C4-2B (cell line): ENCODE data around the gene LARP4B.

Source experiments
- H3K27ac ChIP-seq: fragments of 450-650 bp; 2 replicates; pipeline ENCODE4 v1.5.1; 2017
- ZFX ChIP-seq: fragments of 450-650 bp; IDR thresholded peaks from 2 replicates; pipeline ENCODE4 v1.6.1; 2017
- TF ChIP-seq, protein P1 (sequence below): fragments of 450-650 bp; conservative IDR thresholded peaks from 2 replicates; pipeline ENCODE4 v1.5.1; 2017; ENCODE audit warnings: mild to moderate bottlenecking

The LARP4B gene

DNA sequence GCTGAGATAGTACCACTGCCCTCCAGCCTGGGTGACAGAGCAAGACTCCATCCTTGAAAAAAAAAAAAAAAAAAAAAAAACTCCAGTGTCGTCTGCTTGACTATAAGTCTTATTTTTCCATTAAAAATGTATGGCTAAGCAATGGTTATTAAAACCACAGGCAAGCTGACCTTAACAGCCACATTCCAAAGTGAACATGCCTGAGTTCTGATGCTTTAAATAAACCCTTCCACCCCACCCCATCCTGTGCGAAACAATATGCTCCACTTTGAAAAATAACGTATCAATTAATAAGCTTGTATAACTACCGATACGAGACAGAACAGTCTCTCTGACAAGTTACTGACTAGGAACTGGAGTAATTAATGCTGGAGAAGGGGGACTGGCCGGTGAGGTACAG is 63.7 kb downstream of the LARP4B start:
- no peak for TF ChIP-seq ZFX
- TF ChIP-seq, protein P1, sequence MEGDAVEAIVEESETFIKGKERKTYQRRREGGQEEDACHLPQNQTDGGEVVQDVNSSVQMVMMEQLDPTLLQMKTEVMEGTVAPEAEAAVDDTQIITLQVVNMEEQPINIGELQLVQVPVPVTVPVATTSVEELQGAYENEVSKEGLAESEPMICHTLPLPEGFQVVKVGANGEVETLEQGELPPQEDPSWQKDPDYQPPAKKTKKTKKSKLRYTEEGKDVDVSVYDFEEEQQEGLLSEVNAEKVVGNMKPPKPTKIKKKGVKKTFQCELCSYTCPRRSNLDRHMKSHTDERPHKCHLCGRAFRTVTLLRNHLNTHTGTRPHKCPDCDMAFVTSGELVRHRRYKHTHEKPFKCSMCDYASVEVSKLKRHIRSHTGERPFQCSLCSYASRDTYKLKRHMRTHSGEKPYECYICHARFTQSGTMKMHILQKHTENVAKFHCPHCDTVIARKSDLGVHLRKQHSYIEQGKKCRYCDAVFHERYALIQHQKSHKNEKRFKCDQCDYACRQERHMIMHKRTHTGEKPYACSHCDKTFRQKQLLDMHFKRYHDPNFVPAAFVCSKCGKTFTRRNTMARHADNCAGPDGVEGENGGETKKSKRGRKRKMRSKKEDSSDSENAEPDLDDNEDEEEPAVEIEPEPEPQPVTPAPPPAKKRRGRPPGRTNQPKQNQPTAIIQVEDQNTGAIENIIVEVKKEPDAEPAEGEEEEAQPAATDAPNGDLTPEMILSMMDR: no peak
- no peak overlapping the region for H3K27ac ChIP-seq

DNA sequence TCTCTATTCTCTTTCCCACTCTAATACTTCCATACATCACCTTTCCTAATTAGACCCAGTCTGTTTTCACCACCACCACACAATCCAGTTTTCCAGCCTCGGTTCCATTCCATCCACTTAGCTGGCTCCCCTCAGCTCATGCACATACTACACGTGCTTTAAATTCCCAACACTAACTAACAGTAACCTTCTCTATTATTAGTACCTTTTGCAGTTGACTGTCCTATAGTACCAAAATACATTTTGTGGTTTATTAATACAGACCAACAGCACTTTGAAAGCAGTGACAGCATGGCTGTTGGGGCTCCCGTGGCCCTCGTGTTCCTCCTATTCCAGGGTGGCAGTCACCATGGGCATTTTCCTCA is 64.9 kb downstream of the LARP4B start:
- no peak for TF ChIP-seq ZFX
- TF ChIP-seq, protein P1: no peak
- H3K27ac ChIP-seq: no peak overlapping the region

DNA sequence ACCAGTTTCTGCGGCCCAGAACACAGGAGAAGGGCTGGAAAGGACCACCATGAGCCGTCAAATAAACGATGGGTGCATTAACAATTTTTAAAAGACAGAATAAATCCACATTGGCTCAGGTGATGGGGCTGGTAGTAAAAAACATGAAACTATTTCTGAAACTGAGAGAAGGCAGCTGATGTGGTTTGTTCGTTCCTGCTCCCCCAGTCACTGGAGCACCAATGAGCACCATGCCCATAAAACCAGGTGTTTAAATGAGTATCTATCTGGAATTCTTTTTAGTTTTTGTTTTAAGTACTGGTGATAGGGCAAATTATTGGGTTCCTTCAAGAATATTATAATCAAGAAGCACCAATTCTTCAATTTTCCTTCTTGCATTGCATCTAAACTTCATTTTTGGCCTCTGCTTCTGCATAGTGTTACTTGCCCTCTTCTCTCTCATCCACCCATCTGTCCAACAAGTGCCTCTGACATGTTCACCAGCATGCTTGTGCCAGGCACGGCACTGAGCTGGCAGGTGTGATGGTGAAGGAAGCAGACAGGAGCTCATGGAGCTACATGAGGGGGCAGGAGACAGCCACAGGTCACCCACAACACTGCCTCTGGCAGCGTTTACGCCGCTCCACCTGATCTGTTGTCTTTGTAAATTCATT is 65.5 kb downstream of the LARP4B start:
- H3K27ac ChIP-seq: no peak overlapping the region
- no peak for TF ChIP-seq ZFX
- TF ChIP-seq, protein P1: no peak

DNA sequence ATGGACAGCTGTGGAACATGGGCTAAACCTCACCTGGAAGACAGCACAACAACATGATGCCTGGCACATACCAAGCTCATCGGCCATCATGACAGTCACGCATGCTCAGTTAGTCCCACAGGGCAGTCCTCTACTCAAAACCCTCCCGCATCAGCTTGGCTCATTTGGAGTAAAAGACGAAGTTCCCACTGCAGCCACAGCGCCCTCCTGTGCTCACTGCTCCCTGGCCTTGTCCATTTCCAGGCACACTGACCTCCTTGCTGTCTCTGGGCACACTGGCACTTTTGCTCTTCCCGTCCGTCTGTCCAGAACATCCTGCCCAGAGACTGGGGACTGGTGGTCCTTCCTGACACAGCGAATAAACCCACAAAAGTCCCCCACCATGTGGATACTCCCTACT is 66.2 kb downstream of the LARP4B start:
- no peak overlapping the region for H3K27ac ChIP-seq
- TF ChIP-seq, protein P1: no peak
- TF ChIP-seq ZFX: no peak

DNA sequence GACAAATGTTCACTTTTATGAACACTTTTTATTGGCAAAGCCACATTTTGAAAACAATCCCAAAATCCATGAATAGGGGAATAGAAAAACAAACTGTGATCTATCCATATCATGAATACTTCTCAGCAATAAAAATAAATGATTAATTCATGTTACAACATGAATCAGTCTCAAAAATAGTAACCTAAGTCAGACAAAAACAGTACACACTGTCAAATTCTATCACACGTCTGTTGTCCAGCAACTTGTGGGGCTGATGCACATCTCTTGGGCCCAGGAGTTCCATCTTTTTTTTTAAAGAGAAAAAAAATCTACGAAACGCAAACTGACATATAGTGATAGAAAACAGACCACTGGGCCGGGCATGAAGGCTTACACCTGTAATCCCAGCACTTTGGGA is 71.0 kb downstream of the LARP4B start:
- no peak overlapping the region for H3K27ac ChIP-seq
- TF ChIP-seq, protein P1: no peak

DNA sequence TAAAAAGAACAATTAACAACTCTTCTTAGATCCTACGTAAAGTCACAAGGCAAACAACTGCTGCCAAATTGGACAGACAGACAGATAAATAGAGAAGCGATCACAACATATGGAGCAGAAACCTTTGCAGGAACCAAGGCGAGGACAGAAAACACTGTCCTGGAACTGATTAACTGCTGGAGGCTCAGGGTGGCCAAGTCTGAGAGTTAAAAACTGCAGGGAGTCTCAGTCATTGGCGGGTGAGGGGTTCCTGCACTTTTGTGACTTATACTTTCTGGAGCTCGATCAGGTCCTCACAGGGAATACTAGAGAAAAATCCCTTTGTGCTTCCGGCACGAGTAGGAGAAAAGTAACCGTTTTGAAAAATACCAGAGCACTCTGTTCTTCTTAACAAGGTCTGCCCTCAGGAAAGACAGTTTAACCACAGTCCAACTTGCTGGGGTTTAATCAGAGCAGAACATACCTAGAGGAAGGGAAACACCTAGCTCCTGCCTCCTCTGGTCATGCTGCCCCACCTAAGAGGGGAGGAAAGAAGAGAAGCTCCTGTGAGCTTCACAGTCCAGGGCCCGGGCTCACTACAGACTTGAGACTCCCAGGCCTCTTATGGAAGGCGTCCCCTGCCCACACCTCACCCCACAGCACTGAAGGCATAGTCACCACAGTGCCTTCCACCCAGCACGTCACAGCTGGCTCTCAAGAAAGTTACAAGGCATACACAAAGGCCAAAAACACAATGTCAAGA is 74.9 kb downstream of the LARP4B start:
- no peak for TF ChIP-seq ZFX
- TF ChIP-seq, protein P1: no peak
- H3K27ac ChIP-seq: peak overlapping the region; percentile 58

DNA sequence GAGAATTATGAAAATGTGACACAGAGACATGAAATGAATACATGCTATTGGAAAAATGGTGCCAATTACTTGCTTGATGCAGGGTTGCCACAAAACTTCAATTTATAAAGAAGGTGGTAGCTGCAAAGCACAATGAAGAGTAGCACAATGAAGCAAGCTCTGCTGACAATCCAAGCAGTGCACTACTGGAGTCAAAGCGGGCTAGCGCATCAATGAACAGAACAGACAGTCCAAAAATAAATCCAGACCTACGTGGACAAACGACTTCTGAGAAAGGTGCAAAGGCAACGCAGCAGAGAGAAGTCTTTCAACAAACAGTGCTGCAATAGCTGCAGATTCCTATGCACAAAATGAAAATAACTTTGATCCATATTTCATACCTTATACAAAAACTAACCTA is 75.8 kb downstream of the LARP4B start:
- TF ChIP-seq, protein P1: no peak
- no peak for TF ChIP-seq ZFX
- no peak overlapping the region for H3K27ac ChIP-seq
